Cardiac fibroblast (primary cell): ENCODE data around the gene DROSHA.

Experiments
- DNase-seq, 2 donors: peaks; one replicate each; pipeline versions ENCODE4 v3.0.0 to v3.0.0-alpha.2; 2010; ENCODE audit warnings: low read depth in 2 of 2
- H3K4me3 ChIP-seq, 2 donors: replicated peaks in 1 of 2; 1 replicate in 1 of 2; 2 replicates in 1 of 2; pipeline ENCODE4 v1.5.1; 2011; ENCODE audit warnings: low read depth in 2 of 2, low read length in 2 of 2, mild to moderate bottlenecking in 2 of 2, moderate library complexity in 1 of 2
- CTCF ChIP-seq: IDR thresholded peaks from one replicate; pipeline ENCODE4 v1.5.1; 2011; ENCODE audit warnings: low read depth, mild to moderate bottlenecking, low read length, inconsistent platforms

The DROSHA gene

GRCh38 chr5:31436851-31437250, 95.0 kb downstream of the DROSHA start:
- TF ChIP-seq CTCF, result no peak
- no peak for DNase-seq
- H3K4me3 ChIP-seq, result no peak overlapping the region

GRCh38 chr5:31435730-31436129, 96.2 kb downstream of the DROSHA start:
- H3K4me3 ChIP-seq, result no peak overlapping the region
- TF ChIP-seq CTCF, result no peak
- DNase-seq, result no peak

- no peak overlapping the region for H3K4me3 ChIP-seq
- TF ChIP-seq CTCF, result no peak
- no peak for DNase-seq
Measured at GRCh38 chr5:31434898-31435297, 97.0 kb downstream of the DROSHA start.

- H3K4me3 ChIP-seq, result no peak overlapping the region
- TF ChIP-seq CTCF, result no peak
- DNase-seq, result no peak
Measured at GRCh38 chr5:31433229-31433628, 98.7 kb downstream of the DROSHA start.

GRCh38 chr5:31427724-31428309, 104.1 kb downstream of the DROSHA start:
- H3K4me3 ChIP-seq, result no peak overlapping the region
- DNase-seq, result no peak
- no peak for TF ChIP-seq CTCF

GRCh38 chr5:31427013-31427723, 104.7 kb downstream of the DROSHA start:
- TF ChIP-seq CTCF, result no peak
- DNase-seq, result peak in 1 of 2 donors; percentile 20
- no peak overlapping the region for H3K4me3 ChIP-seq
